HG03060 (cell line): ENCODE measurements around the gene TMEM47.

Experiments
- ATAC-seq: cut with Tn5 transposase; IDR thresholded peaks from one replicate; pipeline ENCODE4 v1.9.1; 2021; ENCODE audit warnings: low read depth, moderate number of reproducible peaks; ENCODE audit not compliant: unreplicated experiment

TMEM47 gene

DNA sequence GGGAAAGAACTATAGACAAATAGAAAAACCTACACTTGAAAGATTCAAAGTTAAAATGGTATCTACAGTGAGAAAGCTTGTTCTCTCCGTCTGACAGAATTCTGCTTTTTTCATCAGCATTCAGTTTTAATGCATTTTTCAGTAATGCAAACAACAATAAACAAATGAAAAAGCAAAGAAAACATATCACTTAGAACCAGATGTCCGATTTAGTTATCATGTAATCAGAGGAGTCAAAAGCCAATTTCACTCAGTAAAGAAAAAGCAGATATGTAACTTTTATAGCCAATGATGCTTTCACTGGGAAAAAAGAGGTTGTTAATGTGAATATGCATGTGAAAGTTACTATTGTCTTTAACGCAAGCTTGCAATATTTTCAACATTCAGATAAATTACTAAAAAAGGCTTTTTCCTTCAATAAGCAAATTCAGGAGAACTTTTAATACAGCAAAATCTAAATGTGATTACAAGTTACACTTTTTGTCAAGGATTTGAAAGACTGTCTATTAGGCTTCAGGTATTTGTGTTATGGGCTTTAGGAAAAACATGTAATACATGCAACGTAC lies 70.7 kb downstream of the TMEM47 start:
- no peak for ATAC-seq

DNA sequence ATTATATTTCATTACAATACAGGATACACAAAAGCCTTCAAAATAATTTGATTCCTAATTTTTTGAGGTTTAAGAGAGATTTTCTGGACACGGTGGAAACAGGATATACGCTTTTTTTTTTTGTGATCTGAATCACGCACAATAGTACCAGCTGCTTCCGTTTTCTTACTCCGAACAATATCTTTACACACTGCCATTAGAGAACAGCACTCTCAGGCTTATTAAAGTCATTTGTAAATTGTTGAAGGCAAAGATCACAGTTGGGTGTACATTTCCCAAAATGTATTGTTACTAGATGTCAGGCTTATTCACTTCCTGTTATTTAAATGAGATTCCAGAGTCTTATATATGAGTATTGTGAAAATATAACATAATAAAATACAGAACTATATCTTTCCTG lies 71.5 kb downstream of the TMEM47 start:
- no peak for ATAC-seq

DNA sequence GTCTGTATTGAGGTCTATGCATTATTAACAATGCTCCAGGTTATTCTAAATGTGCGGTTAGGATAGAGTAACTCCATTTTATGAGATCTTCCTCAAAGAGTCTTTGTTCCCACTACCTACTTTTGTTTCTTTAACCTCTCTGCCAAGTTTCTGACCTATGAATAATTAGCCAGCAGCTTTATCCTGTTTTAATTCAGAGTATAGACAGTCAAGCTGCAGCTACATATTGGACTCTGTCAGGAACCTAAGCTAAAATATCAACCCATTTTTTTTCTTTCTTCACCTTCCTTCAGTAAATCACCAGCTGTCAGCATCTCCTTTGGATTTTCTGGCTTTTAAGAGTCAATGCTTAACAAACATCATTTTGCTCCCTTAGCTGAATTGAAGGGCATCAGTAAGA lies 72.3 kb downstream of the TMEM47 start:
- no peak for ATAC-seq

DNA sequence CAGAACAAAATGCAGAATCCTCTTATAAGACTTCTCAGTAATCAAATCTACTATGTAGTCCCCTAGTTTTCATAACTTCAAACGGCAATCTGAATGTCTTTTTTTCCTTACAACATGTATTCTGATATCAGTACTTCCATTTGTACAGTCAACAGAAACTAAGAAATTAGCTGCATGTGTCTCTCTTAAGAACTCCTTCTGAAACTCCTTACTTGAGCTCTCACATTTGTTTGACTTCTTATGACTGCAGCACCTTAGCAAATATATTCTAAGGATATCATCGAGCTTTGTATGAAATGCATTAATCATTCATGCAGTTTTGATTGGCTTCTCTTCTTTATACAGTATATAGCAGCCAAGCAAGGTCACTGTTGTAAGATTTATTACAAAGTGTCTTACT lies 77.0 kb downstream of the TMEM47 start:
- no peak for ATAC-seq

DNA sequence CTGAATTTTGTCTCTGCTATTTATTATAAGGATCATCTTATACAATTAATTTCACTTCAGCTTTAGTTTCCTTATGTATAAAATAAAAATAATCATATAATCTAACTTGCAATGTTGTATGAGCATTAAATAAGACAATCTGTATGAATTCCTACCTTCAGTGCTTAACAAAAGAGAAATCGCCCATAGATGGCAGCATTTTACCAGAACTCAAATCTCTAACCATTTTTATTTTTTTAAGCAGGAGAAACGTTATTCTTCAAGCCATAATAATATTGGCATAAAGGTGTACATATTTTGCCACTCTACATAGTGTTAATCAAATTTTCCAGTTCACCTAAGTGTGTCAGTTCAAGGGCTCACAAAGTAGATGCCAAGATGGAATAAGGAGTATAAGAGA lies 78.8 kb downstream of the TMEM47 start:
- no peak for ATAC-seq
